ENCODE results near the gene LTA.
A peak's percentile ranks its signal among the peaks of the same experiment; 100 is the strongest.

LTA gene

GRCh38 chr6:31572041-31572911 is at the start of gene LTA:
TSS of gene LTA (plus strand) at chr6:31572289. CDS start at chr6:31572743, 454 bp downstream.
- DNase-seq: no peak

GRCh38 chr6:31525553-31525931 is 46.5 kb upstream of the LTA start:
- no peak for DNase-seq

GRCh38 chr6:31525932-31526591 is 46.0 kb upstream of the LTA start:
- DNase-seq: peak in 1 of 2 donors; percentile 4

GRCh38 chr6:31528307-31528777 is 43.7 kb upstream of the LTA start:
- DNase-seq: no peak

GRCh38 chr6:31528821-31529328 is 43.2 kb upstream of the LTA start, which contains the start of gene MCCD1:
TSS of gene MCCD1 (plus strand) at chr6:31528962. CDS start at chr6:31529015, 53 bp downstream.
- DNase-seq: no peak

- no peak for DNase-seq
Observed at GRCh38 chr6:31529329-31530150, 42.5 kb upstream of the LTA start.

- no peak for DNase-seq
Observed at GRCh38 chr6:31530659-31531058, 41.4 kb upstream of the LTA start.

- DNase-seq: no peak
Observed at GRCh38 chr6:31531162-31531561, 40.9 kb upstream of the LTA start.

- no peak for DNase-seq
Observed at GRCh38 chr6:31531771-31532643, 40.1 kb upstream of the LTA start.

- DNase-seq: no peak
Observed at GRCh38 chr6:31532644-31533454, 39.2 kb upstream of the LTA start.

- no peak for DNase-seq
Observed at GRCh38 chr6:31533455-31533841, 38.6 kb upstream of the LTA start.

- DNase-seq: no peak
Observed at GRCh38 chr6:31534011-31534410, 38.1 kb upstream of the LTA start.

GRCh38 chr6:31534521-31535040 is 37.5 kb upstream of the LTA start:
- DNase-seq: no peak

GRCh38 chr6:31535538-31536324 is 36.4 kb upstream of the LTA start:
- no peak for DNase-seq

- DNase-seq: no peak
Observed at GRCh38 chr6:31538805-31539400, 33.2 kb upstream of the LTA start.

- DNase-seq: no peak
Observed at GRCh38 chr6:31540640-31541039, 31.4 kb upstream of the LTA start.

- DNase-seq: no peak
Observed at GRCh38 chr6:31541059-31541657, 30.9 kb upstream of the LTA start.

GRCh38 chr6:31541658-31542521 is 30.2 kb upstream of the LTA start, which contains the start of gene DDX39B:
TSS of gene DDX39B (minus strand) at chr6:31542003. CDS start at chr6:31540532, 1,471 bp downstream.
- DNase-seq: peak; percentile 88 to 92

All from bone marrow (tissue), 2 donors.